ENCODE results near the gene GRID2IP.
"Not testable (repeated sequence)": the region's sequence is repeated elsewhere in the genome, so short reads cannot be mapped to it uniquely, and the experiment has no call there.

GRID2IP gene

GRCh38 chr7:6481445-6481844 is 69.8 kb downstream of the GRID2IP start:
- no peak for DNase-seq

- DNase-seq = no peak
Measured at GRCh38 chr7:6480323-6480660, 71.0 kb downstream of the GRID2IP start.

DNA sequence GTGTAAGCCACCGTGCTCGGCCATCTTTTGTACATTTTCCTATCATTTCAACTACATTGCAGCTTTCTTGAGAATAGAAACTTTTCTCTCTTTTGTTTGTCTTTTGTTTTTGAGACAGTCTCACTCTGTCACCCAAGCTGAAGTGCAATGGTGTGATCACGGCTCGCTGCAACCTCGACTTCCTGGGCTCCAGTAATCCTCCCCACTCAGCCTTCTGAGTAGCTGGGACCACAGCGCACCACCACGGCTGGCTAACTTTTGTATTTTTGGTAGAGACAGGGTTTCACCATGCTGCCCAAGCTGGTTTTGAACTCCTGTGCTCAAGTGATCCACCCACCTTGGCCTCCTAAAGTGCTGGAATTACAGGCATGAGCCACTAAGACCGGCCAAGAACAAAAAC is 72.2 kb downstream of the GRID2IP start:
- no peak for DNase-seq

GRCh38 chr7:6478186-6478585 is 73.1 kb downstream of the GRID2IP start:
- DNase-seq = no peak

GRCh38 chr7:6477318-6477660 is 74.0 kb downstream of the GRID2IP start:
- no peak for DNase-seq

GRCh38 chr7:6476596-6477317 is 74.5 kb downstream of the GRID2IP start:
- DNase-seq = no peak

- DNase-seq = no peak
Measured at GRCh38 chr7:6475433-6476186, 75.7 kb downstream of the GRID2IP start.

DNA sequence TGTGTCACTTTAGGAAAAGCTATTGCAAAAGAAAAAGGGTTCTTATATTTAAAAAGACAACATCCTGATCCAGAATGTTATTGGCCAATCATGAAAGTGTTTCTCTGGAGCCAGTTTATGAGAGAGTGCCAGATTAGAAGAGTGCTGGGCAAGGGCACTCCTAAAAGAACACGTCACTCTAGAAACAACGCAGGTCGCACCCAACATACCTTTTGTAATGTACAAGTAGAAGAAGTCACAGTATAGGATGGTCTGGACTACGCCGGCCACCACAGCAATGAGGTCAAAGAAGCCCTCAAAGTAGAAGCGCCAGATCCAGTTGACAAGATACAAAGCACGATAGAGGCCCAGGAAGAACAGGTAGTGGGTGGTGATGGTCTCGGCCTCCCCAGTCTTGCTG is 85.4 kb downstream of the GRID2IP start:
- no peak for DNase-seq

- not testable (repeated sequence) for DNase-seq
Measured at GRCh38 chr7:6463609-6464008, 87.7 kb downstream of the GRID2IP start.

- DNase-seq = no peak
Measured at GRCh38 chr7:6461946-6462550, 89.2 kb downstream of the GRID2IP start.

- DNase-seq = no peak
Measured at GRCh38 chr7:6460990-6461584, 90.2 kb downstream of the GRID2IP start.

DNA sequence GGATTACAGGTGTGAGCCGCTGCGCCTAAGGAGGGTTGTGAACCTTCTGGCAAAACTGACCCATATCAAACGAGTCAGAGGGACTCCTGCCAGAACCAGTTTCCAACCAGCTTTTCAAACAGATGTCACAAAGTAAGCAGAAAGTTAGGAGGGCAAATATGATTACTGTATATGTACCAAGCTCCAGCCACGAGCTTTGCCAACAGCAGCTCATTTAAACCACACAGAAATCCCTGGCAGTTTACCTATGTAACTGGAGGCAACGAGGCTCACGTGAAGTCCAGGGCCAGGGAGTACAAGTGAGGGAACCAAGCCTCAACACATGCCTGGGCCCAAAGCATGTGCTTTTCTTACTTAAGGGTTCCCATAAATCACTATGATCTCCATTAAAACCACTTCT is 91.0 kb downstream of the GRID2IP start:
- no peak for DNase-seq

DNA sequence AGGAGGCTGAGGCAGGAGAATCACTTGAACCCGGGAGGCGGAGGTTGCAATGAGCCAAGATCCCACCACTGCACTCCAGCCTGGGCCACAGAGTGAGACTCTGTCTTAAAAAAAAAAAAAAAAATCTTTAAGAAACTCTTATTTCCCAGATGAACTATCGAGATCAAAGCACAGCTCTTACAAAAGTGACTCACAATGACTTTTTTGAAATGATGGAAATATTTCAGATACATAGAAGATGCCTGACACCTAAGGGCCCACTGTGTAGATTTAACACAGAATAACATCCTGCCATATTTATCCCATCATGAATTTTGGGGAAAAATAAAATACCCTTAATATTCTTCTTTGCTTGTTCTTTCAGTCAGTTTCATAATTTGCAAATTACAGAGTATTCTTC is 92.6 kb downstream of the GRID2IP start:
- not testable (repeated sequence) for DNase-seq

GRCh38 chr7:6453734-6454133 is 97.5 kb downstream of the GRID2IP start:
- DNase-seq = no peak

- DNase-seq = no peak
Measured at GRCh38 chr7:6451224-6451705, 100.0 kb downstream of the GRID2IP start.

DNA sequence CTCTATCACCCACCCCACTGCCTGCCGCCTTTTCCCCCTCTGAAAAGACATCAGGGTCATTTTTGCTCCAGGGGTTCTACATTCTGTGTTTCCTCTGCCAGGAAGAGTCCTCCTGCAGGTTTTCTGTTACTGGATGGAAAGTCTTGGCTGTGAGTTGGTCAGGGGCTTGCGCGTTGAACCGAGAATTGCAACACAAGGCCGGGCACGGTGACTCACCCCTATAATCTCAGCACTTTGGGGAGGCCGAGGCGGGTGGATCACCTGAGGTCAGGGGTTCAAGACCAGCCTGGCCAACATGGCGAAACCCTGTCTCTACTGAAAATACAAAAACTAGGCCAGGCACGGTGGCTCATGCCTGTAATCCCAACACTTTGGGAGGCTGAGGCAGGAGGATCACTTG is 100.7 kb downstream of the GRID2IP start:
- not testable (repeated sequence) for DNase-seq

GRCh38 chr7:6449884-6450283 is 101.4 kb downstream of the GRID2IP start:
- not testable (repeated sequence) for DNase-seq

DNA sequence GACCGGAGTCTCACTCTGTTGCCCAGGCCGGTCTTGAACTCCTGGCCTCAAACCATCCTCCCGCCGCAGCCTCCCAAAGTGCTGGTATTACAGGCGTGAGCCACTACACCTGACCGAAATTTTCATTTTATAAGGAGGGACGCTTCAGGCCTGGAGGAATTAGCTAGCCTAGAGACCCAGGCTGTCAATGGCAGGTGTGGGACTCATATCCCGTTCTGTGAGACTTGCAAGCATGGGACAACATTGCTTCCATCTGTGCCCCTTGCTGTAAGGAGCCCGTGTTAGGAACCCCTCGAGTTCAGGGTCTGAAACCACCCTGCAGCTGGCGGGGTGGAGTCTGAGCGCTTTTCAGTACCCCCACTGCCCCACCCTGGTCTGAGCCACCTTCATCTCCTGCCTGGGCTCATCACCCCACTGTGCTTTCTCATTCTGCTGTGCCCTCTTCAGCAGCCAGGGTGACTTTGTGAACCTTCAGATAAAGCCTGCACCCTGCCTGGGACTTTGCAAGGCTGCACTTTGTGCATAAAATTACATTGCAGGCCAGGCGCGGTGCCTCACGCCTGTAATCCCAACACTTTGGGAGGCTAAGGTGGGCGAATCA is 102.2 kb downstream of the GRID2IP start:
- no peak for DNase-seq

DNA sequence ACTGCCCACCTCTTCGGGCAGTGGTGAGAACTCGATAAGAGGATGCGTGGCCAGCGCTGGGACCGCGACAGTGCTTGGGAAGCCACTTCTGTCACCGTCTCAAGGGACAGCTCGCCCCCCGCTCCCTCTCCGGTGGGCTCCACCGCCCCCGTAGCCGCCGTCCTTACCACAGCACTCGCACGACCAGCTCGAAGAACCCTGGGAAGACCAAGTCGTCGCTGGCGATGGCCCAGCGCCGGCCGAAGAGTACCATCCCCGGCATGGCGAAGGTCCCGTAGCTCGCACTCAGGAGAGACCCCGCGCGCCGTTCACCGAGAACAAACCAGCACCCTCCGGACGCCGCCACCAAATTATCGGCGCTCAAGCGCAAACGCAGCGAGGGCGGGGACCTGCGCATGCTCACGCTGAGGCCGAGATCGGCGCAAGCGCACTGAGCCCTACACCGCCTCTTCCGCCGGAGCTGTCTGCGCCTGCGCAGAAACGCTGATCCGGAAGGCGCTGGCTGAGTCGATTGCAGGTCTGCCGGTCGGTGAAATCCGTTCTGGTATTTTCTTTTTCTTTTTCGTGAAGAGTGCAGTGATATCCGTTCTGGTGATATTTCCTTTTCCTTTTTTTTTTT is 103.6 kb downstream of the GRID2IP start, which contains the start of gene DAGLB:
DAGLB (minus strand) TSS at position 374 of the 619 bp plus-strand sequence; CDS start at position 262, 112 bp downstream.
- DNase-seq = peak; percentile 63

Measured in NCI-H1417 treated with DMSO at 0.1 percent for 48 hours (cell line).